ENCODE measurements around the gene UNG. TPM values are rescaled to one million over a fixed set of nuclear protein-coding genes. Genes with fewer than 3 reads are reported as not detected.
A peak's percentile ranks its signal among the peaks of the same experiment; 100 is the strongest.

UNG gene
- total RNA-seq, 2 donors from 2014 or later = 9.1 to 11.0 TPM

DNA sequence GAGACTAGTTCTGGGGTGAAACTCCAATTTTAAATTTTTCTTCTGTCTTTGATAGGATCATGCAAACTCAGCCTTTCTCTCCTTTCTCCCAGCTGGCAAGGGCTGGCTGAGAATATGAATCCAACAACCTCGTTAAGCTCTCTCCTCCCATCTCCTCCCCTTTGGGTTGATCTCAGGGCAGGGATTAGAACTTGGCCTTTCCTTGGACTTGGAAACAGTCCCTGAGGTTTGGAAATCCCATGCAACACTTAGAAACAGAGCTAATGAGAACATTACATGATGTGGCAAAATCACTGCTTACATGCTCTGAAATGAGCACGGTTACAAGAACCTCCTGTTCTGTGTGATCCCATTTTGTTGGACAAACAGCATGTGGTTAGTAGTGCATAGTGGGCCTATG lies 50.6 kb downstream of the UNG start:
- TF ChIP-seq, protein P1, sequence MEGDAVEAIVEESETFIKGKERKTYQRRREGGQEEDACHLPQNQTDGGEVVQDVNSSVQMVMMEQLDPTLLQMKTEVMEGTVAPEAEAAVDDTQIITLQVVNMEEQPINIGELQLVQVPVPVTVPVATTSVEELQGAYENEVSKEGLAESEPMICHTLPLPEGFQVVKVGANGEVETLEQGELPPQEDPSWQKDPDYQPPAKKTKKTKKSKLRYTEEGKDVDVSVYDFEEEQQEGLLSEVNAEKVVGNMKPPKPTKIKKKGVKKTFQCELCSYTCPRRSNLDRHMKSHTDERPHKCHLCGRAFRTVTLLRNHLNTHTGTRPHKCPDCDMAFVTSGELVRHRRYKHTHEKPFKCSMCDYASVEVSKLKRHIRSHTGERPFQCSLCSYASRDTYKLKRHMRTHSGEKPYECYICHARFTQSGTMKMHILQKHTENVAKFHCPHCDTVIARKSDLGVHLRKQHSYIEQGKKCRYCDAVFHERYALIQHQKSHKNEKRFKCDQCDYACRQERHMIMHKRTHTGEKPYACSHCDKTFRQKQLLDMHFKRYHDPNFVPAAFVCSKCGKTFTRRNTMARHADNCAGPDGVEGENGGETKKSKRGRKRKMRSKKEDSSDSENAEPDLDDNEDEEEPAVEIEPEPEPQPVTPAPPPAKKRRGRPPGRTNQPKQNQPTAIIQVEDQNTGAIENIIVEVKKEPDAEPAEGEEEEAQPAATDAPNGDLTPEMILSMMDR (IDR thresholded peaks at IDR 0.05) = no peak
- Histone ChIP-seq H3K27ac (peak overlapping the region in 1 of 2 donors; percentile 15), H3K27me3 (replicated peaks; ENCODE audit: insufficient read depth) (no peaks in the 10 kb centered on the region), H3K4me3 (no peak overlapping the region), H3K9me3 (no peaks in the 10 kb centered on the region), H3K36me3 (no peaks in the 10 kb centered on the region), H3K4me1 (ENCODE audit: control insufficient read depth in 1 of 2, low read depth in 2 of 2) (peaks cover 0 to 5% of the 10 kb centered on the region in 2 donors)
- DNase-seq (ENCODE audit: low spot score) = no peak
- no peak for ATAC-seq (ENCODE audit: insufficient number of reproducible peaks, low FRiP score, low read depth)

DNA sequence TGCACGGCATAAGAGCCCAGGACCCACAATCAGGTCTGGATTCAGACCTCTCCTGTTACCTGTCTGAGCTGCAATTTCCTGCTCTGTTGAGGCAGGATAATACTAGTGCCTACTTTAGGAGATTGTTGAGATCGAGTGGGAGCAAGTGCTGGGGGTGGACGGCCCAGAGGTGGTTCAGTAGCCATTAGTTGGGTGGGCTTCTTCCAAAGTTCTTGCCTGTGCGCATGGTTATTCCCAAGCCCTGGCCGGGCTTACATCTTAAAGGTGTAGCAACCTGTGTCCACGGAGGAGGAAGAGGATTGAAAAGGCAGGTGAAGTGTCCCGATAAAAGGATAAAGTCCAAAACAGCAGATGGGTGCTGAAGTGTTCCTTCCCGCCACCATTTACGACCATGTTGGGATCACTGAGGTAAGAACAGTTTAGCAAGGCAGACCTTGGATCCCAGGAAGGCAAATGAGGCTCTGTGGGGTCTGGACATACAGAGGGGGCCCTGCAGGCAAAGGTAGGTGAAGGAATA lies 52.8 kb downstream of the UNG start:
- H3K27me3 ChIP-seq (replicated peaks; ENCODE audit: insufficient read depth) = no peaks in the 10 kb centered on the region
- TF ChIP-seq, protein P1 (IDR thresholded peaks at IDR 0.05) = no peak
- no peak for DNase-seq (ENCODE audit: low spot score)
- no peaks in the 10 kb centered on the region for H3K36me3 ChIP-seq
- H3K27ac ChIP-seq = no peak overlapping the region
- no peak overlapping the region for H3K4me3 ChIP-seq
- ATAC-seq (ENCODE audit: insufficient number of reproducible peaks, low FRiP score, low read depth) = no peak
- H3K9me3 ChIP-seq = no peaks in the 10 kb centered on the region
- peaks cover under 1 to 12% of the 10 kb centered on the region in 2 donors for H3K4me1 ChIP-seq (ENCODE audit: control insufficient read depth in 1 of 2, low read depth in 2 of 2)

DNA sequence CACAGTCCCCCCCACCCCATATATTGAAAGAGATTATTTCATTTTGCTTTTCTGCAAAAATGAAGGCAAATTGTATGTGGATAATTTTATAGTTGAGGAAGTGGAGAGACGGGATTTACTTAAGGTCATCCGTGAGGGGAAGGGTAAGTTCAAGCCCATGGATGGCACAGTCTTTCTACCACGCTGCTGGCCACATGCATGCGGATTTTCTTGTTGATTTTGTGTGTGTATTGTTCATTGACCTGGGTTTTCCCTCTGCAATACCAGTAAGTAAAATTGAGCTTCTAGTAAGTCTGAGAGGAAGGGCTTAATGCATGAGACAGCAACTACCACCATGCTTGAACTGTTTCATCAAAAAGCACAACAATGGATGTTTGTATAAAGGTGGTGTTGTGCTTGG lies 54.1 kb downstream of the UNG start:
- TF ChIP-seq, protein P1 (IDR thresholded peaks at IDR 0.05) = no peak
- H3K9me3 ChIP-seq = no peaks in the 10 kb centered on the region
- H3K27ac ChIP-seq = no peak overlapping the region
- DNase-seq (ENCODE audit: low spot score) (no peak), ATAC-seq (ENCODE audit: insufficient number of reproducible peaks, low FRiP score, low read depth) (no peak)
- H3K36me3 ChIP-seq = no peaks in the 10 kb centered on the region
- H3K27me3 ChIP-seq (replicated peaks; ENCODE audit: insufficient read depth) = no peaks in the 10 kb centered on the region
- H3K4me3 ChIP-seq = no peak overlapping the region
- peaks cover 3 to 14% of the 10 kb centered on the region in 2 donors for H3K4me1 ChIP-seq (ENCODE audit: control insufficient read depth in 1 of 2, low read depth in 2 of 2)

DNA sequence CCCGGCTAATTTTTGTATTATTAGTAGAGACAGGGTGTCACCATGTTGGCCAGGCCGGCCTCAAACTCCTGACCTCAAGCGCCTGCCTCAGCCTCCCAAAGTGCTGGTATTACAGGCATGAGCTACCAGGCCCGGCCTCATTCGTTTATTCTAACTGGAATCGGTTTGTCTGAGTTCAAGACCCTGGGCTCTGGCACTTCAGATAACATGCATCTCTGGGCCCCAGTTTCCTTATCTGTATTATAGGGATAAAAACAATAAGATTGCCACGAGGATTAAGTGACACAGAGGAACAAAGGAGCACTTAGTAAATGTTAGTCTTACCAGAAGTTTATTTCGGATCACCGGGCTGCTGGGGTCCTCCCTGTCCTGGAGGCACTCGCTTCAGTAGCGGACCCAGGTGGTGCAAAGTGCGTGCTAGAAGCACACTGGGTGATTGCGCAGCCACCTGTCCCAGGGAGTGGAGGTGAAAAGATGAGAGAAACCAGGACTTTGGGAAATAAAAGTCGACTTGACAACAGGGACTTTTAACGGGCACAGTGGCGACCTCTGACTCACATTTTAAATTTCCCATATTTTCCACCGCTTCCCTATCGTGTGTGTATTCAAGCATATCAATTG lies 56.5 kb downstream of the UNG start:
- no peaks in the 10 kb centered on the region for H3K9me3 ChIP-seq
- H3K4me3 ChIP-seq = peak overlapping the region; percentile 86
- no peaks in the 10 kb centered on the region for H3K36me3 ChIP-seq
- TF ChIP-seq, protein P1 (IDR thresholded peaks at IDR 0.05) = no peak
- H3K27ac ChIP-seq = peak overlapping the region; percentile 54 to 72
- H3K27me3 ChIP-seq (replicated peaks; ENCODE audit: insufficient read depth) = no peaks in the 10 kb centered on the region
- H3K4me1 ChIP-seq (ENCODE audit: control insufficient read depth in 1 of 2, low read depth in 2 of 2) = peaks cover 3 to 27% of the 10 kb centered on the region in 2 donors
- ATAC-seq (ENCODE audit: insufficient number of reproducible peaks, low FRiP score, low read depth) (peak; percentile 16), DNase-seq (ENCODE audit: low spot score) (no peak)

DNA sequence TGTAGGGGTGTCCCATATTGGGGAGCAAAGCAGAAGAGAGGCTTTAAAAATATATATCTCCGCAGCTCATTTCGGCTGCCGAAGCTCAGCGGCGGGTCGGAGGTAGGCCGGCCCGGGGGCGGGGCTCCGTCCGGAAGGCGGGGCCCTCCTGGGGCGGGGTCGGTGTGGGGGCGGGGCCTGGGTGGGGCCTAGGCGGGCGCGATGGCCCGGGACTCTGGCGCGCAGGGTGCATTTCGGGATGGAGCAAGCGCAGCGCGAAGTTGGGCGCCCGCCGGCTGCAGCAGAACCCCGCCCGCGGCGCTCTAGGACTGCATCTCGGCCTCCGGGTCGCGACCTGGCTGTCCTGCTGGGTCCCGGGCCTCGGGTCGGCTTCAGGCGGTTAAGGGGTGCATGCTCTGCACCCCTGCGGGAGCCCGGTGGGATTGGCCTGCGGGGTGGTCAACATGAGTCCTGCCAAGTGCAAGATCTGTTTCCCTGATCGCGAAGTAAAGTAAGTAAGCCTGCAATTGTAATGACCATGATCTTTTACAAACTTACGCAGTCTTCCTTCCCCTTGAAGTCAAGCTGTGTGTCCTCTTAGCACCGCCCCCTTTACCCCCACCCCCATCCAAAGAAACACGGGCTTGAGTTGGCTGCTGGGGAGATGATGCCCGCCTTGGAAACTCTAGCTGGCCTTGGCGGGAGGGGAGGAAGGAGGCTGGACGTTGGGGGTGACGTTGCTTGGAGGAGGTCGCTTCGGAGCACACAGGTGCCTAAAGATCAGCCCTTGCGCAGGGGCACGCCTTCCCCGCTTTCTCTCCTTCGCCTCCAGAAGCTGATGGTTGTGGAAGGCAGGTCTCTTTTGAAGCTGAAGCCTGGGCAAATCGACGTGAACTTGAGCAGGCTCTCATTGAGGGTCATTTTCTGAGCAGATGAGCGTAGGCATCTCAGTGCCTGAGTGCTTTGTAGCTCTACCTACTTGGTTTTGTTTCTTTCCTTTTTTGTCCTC lies 57.3 kb downstream of the UNG start:
- Histone ChIP-seq H3K27ac (peak overlapping the region; percentile 54 to 72), H3K9me3 (no peaks in the 10 kb centered on the region), H3K36me3 (no peaks in the 10 kb centered on the region), H3K27me3 (replicated peaks; ENCODE audit: insufficient read depth) (no peaks in the 10 kb centered on the region), H3K4me1 (ENCODE audit: control insufficient read depth in 1 of 2, low read depth in 2 of 2) (peaks cover 3 to 27% of the 10 kb centered on the region in 2 donors), H3K4me3 (peak overlapping the region; percentile 86)
- TF ChIP-seq, protein P1 (IDR thresholded peaks at IDR 0.05) = no peak
- DNase-seq (ENCODE audit: low spot score) = peak; percentile 19
- ATAC-seq (ENCODE audit: insufficient number of reproducible peaks, low FRiP score, low read depth) = peak; percentile 79

Data from thoracic aorta (tissue), 2 donors.